Right forelimb (tissue), 1 donor: ENCODE results near the gene GABBR2.
"Not testable (repeated sequence)": the region's sequence is repeated elsewhere in the genome, so short reads cannot be mapped to it uniquely, and the experiment has no call there.

Experiments used
- DNase-seq: peaks from one replicate; pipeline ENCODE4 v3.0.0-alpha.2; 2018

Gene GABBR2

GRCh38 chr9:98591696-98592095 is 117.0 kb downstream of the GABBR2 start:
- DNase-seq, result no peak

- DNase-seq, result no peak
These were observed 118.6 kb downstream of the GABBR2 start for GRCh38 chr9:98590101-98590500.

DNA sequence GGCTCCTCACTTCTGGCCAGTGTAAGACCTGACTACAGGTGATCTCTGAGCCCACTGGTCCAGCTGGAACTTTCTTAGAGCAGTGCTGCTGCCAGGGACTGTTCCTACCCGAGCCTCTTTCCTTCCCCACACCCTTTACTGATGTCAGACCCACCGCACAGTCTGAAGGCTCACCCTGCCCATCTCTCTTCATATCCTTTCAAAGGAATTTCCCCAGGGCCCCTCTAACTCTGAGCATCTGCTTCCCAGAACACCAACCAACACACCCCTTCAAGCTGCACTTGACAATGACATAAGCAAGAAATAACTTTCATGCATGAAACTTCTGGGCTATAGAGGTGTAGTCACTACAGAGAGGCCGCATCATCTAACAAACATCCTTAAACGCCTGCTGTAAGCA is 119.6 kb downstream of the GABBR2 start:
- DNase-seq, result no peak

DNA sequence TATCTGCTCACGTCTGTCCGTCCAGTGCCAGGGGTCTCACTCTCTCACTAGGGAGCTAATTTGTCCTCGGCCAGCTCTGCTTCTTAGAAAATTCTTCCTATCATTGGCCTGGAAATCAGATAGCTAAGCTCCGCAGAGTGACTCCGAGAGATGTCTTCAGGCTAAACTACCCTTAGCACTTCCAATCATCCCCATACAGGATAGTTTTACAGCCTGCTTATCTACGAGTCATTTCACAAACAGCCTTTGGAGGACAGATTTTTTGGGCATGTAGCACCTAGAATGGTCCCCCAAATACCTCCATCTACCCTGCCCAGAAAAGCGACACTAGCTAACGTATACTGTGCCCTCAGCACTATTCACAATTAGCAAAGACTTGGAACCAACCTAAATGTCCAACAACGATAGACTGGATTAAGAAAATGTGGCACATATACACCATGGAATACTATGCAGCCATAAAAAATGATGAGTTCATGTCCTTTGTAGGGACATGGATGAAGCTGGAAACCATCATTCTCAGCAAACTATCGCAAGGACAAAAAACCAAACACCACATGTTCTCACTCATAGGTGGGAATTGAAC is 123.8 kb downstream of the GABBR2 start:
- DNase-seq, result not testable (repeated sequence)

- no peak for DNase-seq
These were observed 124.7 kb downstream of the GABBR2 start for GRCh38 chr9:98584059-98584458.

DNA sequence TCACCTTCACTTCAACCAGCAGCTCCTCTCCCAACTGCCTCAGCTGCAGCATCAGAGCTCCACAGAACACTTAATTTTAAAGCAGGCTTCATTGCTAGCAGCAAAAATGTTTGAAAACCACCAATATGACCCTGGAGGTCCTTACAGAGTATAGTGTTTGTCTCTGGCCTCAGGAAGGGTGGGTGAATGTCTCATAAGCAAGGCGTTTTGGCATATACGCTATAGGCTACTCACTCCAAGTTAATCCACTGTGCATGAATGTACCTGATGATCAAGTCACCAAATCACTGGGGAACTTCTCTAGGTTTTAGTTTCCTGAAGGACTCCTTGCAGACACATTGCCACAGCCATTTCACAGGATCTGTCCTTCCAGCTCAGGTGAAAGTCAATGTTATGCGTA is 125.3 kb downstream of the GABBR2 start:
- DNase-seq, result no peak

- no peak for DNase-seq
These were observed 127.8 kb downstream of the GABBR2 start for GRCh38 chr9:98580956-98581355.

DNA sequence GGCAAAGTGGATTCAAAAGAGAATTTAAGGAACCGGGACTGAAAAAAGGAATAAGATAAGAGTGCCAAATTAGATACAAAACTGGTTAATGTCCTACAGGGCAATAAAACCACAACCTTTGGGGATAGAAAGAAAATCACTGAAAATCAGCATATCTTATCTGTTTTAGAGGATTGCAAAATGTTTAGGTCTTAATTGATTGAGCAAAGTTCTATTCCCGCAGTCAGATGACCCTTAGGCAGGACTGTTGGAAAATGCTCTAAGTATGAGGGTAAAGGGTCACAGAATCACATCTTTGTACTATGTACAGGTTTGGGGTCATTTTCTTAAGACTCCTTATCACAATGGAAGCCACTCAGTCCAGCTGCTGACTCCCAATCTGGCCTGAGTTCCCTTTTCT is 129.0 kb downstream of the GABBR2 start:
- no peak for DNase-seq

GRCh38 chr9:98577446-98577845 is 131.3 kb downstream of the GABBR2 start:
- no peak for DNase-seq

GRCh38 chr9:98576859-98577258 is 131.9 kb downstream of the GABBR2 start:
- no peak for DNase-seq

- DNase-seq, result no peak
These were observed 132.4 kb downstream of the GABBR2 start for GRCh38 chr9:98576354-98576753.

DNA sequence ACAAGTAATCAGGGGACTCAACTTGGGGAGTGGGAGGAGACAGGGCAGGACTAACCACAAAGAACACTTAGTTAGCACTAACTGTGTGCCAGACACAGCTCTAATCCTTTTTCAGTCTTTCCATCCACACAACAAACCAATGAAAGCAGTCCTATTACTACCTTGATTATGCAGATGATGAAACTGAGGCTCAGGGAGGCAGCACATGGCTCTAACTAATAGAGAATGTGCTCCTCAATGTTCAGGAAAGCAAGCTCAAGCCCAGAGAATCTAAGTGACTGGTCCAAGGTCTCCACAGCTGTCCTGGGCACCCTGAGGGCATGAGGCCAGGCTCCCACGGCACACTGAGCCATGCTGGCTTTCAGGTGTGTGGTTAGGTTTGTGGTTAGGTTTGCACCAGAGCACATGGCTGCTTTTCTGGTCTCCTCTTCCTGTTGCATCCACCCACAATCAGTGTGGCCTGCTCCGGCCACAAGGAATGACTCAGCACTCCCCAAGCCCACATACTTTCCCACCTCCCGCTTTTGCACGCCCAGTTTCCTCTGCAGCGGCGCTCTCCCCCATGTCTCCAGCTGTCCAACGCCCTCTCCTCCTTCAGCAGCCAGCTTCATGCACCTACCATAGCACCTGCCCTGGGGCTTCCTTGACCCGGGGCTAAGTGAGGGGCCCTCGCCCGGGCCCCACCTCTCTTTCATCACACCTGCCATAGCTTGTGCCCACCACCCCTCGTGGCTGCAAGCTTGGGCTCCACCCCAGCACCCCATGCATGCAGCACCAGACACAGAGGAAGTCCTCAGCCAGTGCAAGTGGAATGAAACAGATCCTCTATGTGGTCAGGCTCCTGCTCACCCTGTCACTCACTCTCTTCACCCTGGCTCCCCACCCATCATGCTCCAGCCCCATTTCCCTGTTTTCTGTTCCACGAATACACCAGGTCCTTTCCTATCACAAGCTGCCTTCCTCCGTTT is 133.1 kb downstream of the GABBR2 start:
- DNase-seq, result no peak

GRCh38 chr9:98573749-98574278 is 134.9 kb downstream of the GABBR2 start:
- no peak for DNase-seq

GRCh38 chr9:98572796-98573195 is 135.9 kb downstream of the GABBR2 start:
- DNase-seq, result no peak

DNA sequence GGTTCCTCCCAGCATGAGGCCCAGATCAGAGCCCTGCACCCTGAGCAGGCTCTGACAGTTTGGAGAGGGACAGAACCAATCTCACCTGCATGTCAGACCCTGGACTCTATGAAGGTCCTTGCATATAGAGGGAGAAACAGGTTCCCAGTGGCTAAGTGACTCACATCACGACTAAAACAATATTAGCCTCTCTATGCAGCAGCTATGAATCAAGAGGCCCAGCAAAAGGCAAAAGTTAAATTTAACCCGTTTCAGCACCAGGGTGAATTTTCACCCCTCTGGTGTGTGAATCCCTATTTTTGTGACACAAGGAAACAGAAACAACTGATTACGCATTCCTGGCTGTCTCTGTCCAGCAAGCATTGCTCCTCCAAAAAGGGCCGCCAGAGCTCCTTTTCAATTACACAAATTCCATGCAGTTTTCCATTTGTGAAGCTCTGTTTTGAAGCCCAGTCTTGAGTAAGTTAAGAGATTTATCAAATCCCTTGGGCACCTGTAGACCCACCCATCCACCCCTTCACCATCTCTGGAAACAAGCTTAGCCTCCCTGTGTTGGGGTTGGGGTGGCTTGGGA is 136.6 kb downstream of the GABBR2 start:
- no peak for DNase-seq

GRCh38 chr9:98571643-98572042 is 137.1 kb downstream of the GABBR2 start:
- DNase-seq, result no peak

- no peak for DNase-seq
These were observed 137.9 kb downstream of the GABBR2 start for GRCh38 chr9:98570663-98571440.

- no peak for DNase-seq
These were observed 138.7 kb downstream of the GABBR2 start for GRCh38 chr9:98570055-98570454.

DNA sequence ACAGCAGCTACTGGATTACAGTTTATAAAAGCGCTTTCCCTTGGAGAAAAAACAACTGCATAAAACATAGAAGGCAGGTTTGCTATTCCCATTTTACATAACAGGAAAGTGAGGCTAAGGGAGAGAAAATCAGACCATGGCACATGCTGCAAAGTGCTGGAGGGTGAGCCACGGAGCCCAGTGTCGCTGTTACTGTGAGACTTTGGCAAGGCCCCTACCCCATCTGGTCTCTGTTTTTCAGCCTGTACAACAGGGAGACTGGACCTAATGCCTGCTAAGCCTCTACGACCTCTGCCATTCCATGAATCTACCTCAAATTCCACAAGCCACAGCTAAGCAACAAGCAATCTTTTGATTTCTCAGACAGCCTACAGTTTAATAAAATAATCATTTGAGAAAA is 139.2 kb downstream of the GABBR2 start:
- no peak for DNase-seq

DNA sequence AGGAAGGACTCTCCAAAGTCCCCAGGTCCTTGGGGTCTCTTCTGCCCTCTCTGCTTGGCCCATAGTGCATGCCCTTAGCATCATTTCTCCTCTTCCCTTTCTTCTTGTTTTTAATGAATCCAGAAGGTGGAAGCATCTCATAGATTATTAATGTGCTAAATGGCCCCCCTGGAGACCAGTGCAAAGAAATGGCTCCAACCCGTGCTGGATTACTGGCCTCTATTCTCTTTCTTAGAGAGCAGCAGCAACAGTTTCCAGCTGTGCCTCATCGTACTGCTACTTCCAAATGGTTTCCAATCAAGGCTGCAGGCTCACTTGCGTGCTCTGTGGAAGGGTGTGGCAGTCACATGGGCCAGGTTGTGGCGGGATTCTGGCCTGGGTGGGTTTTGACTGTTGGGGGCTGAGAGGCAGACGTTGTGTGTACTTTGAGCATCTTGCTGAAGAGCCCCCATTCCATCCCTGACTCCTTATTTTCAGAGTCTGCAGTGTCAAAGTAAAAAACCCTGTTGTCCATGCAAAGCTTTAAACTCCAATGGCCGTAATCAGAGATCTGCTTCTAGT is 139.7 kb downstream of the GABBR2 start:
- no peak for DNase-seq

DNA sequence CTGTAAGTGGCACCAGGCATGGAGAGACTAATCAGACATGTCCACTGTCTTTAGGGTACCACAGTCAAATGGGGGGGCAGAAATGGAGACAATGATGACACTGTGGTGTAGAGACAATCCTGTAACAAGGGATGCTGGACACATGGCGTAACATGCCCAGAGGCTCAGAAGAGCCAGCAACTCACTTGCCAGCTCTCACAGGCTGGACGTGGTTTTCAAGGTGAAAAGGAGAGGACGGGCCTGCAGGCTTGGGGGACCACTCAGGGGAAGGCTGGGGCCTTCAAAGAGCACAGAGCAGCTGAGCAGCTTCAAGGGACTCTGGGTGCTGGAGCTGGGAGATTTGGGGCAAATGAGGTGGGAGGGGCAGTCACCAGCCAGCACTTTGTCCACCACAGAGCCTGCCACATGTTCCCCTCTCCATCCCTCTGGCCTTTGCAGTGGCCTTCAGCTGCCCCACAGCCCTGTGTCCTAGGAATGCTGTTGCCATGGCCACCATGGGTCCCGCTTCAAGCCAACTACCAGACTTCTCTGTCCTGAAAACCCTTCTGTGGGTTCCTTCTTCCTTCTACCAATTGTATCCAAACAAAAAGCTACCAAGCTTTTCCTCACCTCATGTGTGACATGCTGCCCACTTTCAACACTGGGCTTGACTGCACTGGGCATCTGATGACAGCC is 140.4 kb downstream of the GABBR2 start:
- DNase-seq, result no peak
